Measurements from ENCODE around the gene CDK12.
"Not testable (repeated sequence)": the region's sequence is repeated elsewhere in the genome, so short reads cannot be mapped to it uniquely, and the experiment has no call there.

CDK12 gene

GRCh38 chr17:39461113-39461925 lies at the start of gene CDK12:
Gene CDK12, plus strand, starts transcription at chr17:39461486. Its CDS starts 586 bp downstream, at chr17:39462072.
- peak; percentile 97 for DNase-seq (ENCODE audit: low spot score)

- DNase-seq (ENCODE audit: low spot score): no peak
Observed at GRCh38 chr17:39416141-39416540, 45.1 kb upstream of the CDK12 start.

- no peak for DNase-seq (ENCODE audit: low spot score)
Observed at GRCh38 chr17:39429600-39429999, 31.7 kb upstream of the CDK12 start.

- not testable (repeated sequence) for DNase-seq (ENCODE audit: low spot score)
Observed at GRCh38 chr17:39439868-39440267, 21.4 kb upstream of the CDK12 start.

GRCh38 chr17:39443326-39443725 lies 18.0 kb upstream of the CDK12 start:
- DNase-seq (ENCODE audit: low spot score): no peak

GRCh38 chr17:39447561-39447960 lies 13.7 kb upstream of the CDK12 start:
- DNase-seq (ENCODE audit: low spot score): no peak

- DNase-seq (ENCODE audit: low spot score): no peak
Observed at GRCh38 chr17:39450051-39450450, 11.2 kb upstream of the CDK12 start.

GRCh38 chr17:39450847-39451581 lies 10.3 kb upstream of the CDK12 start, which contains the start of gene MED1:
Gene MED1, minus strand, starts transcription at chr17:39451263. Its CDS starts 201 bp downstream, at chr17:39451062.
- DNase-seq (ENCODE audit: low spot score): peak; percentile 96

GRCh38 chr17:39455919-39456318 lies 5.4 kb upstream of the CDK12 start:
- no peak for DNase-seq (ENCODE audit: low spot score)

- DNase-seq (ENCODE audit: low spot score): no peak
Observed at GRCh38 chr17:39461926-39462569, 762 bp downstream of the CDK12 start.

GRCh38 chr17:39462631-39463375 lies 1.5 kb downstream of the CDK12 start:
- peak; percentile 7 for DNase-seq (ENCODE audit: low spot score)

GRCh38 chr17:39464639-39465181 lies 3.4 kb downstream of the CDK12 start:
- DNase-seq (ENCODE audit: low spot score): not testable (repeated sequence)

- DNase-seq (ENCODE audit: low spot score): not testable (repeated sequence)
Observed at GRCh38 chr17:39468610-39469009, 7.3 kb downstream of the CDK12 start.

- no peak for DNase-seq (ENCODE audit: low spot score)
Observed at GRCh38 chr17:39473310-39473709, 12.0 kb downstream of the CDK12 start.

GRCh38 chr17:39479631-39480030 lies 18.3 kb downstream of the CDK12 start:
- not testable (repeated sequence) for DNase-seq (ENCODE audit: low spot score)

GRCh38 chr17:39483506-39483905 lies 22.2 kb downstream of the CDK12 start:
- DNase-seq (ENCODE audit: low spot score): no peak

GRCh38 chr17:39484178-39484577 lies 22.9 kb downstream of the CDK12 start:
- DNase-seq (ENCODE audit: low spot score): no peak

GRCh38 chr17:39485555-39485954 lies 24.3 kb downstream of the CDK12 start:
- DNase-seq (ENCODE audit: low spot score): peak; percentile 63

GRCh38 chr17:39486242-39486641 lies 25.0 kb downstream of the CDK12 start:
- peak; percentile 6 for DNase-seq (ENCODE audit: low spot score)

GRCh38 chr17:39487490-39487889 lies 26.2 kb downstream of the CDK12 start:
- not testable (repeated sequence) for DNase-seq (ENCODE audit: low spot score)

GRCh38 chr17:39487946-39488345 lies 26.7 kb downstream of the CDK12 start:
- no peak for DNase-seq (ENCODE audit: low spot score)

All from AG08396 (cell line).